ENCODE data around the gene PIP5K1B.
A peak's percentile ranks its signal among the peaks of the same experiment; 100 is the strongest.

- TF ChIP-seq CTCF (conservative IDR thresholded peaks at IDR 0.05; ENCODE audit: low read length) (peak; percentile 78), EZH2phosphoT487 (IDR thresholded peaks at IDR 0.05; ENCODE audit: borderline replicate concordance, low read depth, low read length) (no peak)
Measured at GRCh38 chr9:68949271-68950000, 244.4 kb downstream of the PIP5K1B start.

All from OCI-LY7 (cell line).